Brain pericyte (primary cell): ENCODE measurements around the gene GSS.

ENCODE experiments used
- DNase-seq: peaks from one replicate; pipeline ENCODE4 v3.0.0-alpha.2; 2012; ENCODE audit warnings: low read depth, low spot score

GSS gene

DNA sequence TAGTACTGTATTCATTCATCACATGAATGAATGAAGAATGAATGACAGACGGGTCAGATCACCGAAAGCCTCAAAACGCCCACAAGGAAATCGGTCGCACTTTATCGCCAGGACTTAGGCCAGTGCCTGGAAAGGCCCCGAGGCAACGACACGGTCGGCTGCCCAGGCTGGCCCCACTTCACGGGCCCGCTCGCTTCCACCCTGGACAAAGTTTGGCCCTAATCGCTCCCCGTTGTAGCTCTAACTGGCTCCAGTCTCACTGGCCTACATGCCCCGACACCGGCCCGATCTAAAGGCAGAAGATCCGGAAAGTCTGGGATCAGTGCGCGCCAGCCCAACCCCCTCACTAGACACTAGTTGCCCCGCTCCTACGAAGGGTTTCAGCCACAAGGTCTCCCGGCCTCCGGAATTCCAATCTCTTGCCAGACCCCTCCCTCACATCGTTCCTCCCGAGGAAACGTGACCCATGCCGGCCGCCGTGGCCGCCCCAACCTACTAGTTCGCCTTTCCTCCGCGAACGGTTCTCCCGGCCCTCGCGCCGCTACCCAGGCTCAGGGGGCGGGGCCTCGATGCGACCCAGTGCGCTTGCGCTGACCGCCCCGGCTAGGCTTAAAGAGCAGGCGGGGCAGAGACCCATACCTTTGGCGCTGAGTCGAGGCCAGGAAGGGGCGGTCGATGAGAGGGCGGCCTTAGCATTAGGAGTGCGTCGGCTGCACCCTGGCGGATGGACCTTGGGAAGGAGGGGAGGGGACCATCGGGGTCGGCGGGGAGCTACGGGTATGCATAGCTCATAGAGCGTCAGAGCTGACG, at the start of gene GSS, which contains the start of gene MYH7B:
Gene GSS, minus strand, starts transcription at position 576 of the 810 bp plus-strand sequence. CDS start 3,954 bp downstream, outside the sequence.
Gene MYH7B, plus strand, starts transcription at position 638 of the 810 bp plus-strand sequence. CDS start 22,138 bp downstream, outside the sequence.
- peak; percentile 89 for DNase-seq

DNA sequence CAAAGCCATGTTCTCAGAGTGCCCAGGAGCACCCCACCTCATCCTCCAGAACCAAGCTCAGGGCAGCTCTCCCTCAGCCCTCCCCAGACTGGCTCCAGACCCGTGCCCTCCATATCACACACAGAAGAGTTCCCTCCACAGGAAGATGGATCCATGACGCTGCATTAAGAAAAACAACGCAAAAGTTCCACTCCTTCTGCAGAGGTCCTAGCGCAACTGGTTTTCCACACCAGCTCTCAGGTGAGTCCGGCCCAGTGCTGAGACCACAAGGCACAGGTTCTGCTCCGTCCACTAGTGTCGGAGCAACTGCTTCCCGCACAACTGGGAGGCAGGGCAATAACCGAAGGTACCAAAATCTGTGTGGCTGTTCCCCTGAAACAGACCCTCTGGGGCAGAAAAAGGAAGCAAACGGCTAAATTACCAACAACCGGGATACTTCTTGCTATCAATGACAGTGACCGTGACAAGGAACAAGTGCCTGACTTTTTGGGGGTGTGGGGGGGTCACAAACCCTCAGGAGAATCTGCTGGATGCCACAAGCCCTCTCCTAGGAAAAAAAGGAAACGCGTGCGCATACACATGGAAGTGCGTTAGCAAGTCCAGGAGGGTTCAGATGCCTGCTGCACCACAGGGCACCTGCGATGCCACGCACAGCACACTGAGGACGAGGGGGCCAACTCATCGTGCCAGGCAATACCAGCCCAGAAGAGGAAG, 49.3 kb upstream of the GSS start:
- DNase-seq = no peak

DNA sequence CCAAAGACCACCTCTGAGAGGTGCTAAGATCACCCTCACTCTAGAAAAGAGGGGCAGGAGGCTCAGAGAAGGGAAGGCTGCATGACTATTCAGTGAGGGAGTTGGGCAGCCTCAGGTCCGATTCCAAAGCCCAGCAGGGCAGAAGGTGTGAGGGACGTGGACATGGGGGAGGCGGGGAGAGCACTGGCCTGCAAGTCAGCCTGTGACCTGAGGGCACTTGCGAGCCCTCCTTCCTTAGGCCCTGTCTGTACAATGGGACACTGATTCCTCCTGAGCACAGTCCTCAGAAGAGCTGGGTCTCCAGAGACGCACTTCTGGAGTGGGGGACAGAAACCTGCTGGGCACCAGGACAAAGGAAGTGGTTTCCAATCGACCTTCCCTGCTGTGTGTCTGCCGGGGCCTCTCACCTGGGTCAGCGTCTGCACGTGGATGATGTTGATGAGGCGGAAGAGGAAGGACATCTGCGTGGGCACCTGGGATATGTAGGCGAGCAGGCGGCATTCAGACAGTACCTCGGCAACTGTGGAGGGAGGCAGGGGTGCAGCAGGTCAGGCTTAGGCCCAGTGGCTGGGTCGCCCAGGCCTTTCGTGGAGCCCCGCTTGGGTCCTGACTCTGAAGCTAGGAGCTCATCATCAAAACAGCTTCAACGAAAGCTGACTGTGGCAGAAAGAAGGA, 48.6 kb upstream of the GSS start:
- DNase-seq = no peak

DNA sequence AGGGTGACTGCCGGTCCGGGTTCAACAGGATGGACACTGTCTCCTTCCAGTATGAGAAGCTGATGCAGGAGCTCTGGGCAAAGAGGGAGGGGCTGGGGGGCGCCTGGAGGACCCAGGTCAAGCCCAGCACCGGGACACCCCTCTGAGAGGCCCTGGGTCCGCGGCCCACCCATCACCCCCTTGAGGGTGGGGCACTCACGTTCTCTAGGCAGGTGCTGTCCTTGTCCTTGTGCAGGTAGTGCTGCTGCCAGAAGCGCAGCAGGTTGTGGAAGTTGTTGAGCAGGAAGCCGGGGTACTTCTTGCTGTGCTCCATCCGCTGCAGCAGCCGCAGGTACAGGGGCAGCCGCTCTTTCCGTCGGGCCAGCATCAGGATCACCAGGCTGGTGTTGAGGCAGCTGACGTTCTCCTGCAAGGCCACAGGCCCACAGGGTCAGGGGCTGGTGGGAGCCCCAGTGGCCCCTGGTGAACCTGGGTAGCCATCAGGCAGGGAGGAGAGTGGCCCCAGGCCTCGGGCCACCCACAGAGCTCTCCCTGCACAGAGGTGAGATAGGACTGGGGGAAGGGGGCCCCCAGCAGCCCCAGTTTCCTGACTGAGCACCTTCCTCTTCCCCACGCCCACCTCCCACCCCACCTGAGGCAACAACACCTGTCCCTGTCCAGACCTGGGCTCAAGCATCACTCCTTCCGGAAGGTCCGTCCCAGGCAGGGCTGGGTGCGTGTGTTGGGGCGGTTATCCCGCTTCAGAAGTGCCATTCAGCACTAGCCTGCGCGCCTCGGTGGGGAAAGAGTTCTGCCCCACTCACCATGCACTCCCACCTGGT, 47.8 kb upstream of the GSS start:
- no peak for DNase-seq

DNA sequence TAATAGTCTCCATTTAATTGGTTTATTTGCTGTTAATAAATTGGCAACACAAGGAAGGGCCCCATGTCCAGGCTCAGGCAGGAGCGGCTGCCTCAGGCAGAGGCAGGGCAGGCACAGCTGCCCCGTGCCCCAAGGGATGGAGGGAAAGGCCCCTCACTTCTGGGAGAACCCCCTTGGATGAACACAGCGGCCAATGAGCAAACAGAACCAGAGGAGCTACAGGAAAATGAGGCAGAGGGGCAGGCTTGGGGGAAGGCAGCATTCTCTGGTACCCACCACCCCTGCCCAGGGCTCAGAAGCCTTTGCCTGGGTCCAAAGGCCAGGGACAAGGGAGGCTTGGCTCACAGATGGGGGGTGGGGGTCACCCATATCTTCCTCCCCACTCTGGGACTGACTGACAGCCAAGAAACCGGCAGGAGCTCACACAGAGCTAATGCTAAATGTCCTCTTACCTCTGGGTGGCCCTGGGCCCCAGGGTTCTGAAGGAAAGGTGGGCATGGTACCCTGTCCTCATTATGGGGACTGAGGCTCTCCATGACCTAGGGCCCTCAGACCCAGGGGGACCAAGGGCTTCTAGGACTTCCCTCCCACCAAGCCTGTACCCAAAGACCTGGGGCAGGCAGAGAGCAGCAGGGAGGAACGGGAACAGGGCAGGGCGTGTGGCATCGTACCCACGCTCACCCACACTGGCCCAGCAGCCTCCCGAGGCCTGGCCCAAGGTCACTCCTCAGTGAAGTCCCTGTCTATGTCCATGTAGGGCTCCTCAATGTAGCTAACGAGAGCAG, 47.0 kb upstream of the GSS start:
- DNase-seq = no peak

DNA sequence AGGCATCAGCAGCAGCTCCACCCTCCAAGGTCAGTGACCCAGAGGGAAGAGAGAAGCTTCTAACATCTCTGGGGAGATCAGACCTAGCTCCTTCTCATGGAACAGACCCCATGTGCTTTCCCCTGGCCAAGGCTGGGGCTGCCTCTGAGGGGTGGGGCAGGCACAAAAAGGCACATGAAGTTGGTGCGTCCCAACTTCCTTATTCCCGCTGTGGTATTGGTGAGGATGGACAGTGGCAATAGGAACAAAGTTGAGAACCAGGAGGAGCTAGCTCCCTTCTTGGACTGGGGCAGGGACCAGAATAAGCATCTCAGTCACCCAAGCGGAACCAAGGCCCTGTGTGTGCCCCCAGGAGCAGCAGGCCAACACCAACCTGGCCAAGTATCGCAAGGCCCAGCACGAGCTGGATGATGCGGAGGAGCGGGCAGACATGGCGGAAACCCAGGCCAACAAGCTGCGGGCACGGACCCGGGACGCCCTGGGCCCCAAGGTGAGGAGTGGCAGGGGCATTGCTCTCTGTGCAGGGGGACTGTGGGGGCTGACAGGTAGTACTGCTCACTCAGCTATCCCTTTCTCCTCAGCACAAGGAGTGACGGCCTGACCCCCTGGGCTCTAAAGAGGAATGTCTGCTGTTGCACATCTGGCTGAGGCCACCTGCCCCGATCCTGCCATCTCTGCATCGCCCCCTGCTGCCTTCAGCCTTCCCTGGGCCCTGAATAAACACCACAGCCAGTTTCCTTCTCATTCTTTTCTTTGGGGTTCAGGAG, 46.2 kb upstream of the GSS start:
- no peak for DNase-seq

DNA sequence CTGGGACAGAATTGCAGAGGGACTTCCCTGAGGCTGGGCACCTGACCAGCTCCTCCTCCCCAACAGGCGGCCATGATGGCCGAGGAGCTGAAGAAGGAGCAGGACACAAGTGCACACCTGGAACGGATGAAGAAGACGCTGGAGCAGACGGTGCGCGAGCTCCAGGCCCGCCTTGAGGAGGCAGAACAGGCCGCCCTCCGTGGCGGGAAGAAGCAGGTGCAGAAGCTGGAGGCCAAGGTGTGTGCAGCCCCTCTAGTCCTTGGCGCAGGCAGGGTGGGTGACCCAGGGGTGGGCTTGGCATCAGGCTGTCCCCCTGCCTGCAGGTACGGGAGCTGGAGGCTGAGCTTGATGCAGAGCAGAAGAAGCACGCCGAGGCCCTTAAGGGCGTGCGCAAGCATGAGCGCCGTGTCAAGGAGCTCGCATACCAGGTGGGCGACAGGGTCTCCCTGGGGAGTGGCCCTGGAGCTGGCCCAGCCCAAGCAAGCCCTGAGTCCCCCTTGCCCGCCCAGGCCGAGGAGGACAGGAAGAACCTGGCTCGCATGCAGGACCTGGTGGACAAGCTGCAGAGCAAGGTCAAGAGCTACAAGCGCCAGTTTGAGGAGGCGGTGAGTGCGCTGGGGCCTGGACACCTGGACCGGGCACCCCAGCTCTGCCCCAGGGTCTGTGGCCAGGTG, 45.5 kb upstream of the GSS start:
- no peak for DNase-seq

DNA sequence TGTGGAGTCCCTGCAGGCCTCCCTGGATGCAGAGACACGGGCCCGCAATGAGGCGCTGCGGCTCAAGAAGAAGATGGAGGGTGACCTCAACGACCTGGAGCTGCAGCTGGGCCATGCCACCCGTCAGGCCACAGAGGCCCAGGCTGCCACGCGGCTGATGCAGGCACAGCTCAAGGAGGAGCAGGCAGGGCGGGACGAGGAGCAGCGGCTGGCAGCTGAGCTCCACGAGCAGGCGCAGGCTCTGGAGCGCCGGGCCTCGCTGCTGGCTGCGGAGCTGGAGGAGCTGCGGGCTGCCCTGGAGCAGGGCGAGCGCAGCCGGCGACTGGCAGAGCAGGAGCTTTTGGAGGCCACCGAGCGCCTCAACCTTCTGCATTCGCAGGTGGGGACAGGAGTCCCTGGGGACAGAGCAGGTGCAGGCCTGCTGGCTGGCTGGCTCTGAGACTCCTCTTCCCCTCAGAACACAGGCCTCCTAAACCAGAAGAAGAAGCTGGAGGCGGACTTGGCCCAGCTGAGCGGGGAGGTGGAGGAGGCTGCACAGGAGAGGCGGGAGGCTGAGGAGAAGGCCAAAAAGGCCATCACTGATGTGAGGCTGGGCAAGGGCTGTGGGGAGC, 44.8 kb upstream of the GSS start:
- no peak for DNase-seq

DNA sequence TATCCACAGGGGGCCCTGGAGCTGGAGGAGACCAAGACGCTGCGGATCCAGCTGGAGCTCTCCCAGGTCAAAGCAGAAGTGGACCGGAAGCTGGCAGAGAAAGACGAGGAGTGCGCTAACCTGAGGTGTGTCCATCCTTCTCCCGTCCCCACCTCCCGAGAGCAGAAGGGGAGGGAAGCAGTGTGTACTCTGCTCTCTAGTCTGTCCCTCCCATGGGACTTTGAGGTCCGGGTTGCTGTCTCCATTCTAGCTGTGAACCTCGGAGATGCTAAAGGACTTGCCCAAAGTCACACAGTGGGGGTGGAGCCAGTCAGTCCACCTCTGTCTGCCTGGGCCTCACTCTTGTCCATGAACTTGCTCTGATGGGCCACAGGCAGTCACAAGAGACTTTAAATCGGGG, 44.2 kb upstream of the GSS start:
- DNase-seq = no peak

DNA sequence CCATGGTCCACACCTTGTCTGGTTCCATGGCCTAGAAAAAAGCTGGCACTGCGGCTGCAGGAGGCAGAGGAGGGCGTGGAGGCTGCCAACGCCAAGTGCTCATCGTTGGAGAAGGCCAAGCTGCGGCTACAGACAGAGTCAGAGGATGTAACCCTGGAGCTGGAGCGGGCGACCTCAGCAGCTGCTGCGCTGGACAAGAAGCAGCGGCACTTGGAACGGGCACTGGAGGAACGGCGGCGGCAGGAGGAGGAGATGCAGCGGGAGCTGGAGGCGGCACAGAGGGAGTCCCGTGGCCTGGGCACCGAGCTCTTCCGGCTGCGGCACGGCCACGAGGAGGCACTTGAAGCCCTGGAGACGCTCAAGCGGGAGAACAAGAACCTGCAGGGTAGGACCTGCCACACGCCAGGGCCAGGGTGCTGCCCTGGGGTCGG, 43.4 kb upstream of the GSS start:
- DNase-seq = no peak

DNA sequence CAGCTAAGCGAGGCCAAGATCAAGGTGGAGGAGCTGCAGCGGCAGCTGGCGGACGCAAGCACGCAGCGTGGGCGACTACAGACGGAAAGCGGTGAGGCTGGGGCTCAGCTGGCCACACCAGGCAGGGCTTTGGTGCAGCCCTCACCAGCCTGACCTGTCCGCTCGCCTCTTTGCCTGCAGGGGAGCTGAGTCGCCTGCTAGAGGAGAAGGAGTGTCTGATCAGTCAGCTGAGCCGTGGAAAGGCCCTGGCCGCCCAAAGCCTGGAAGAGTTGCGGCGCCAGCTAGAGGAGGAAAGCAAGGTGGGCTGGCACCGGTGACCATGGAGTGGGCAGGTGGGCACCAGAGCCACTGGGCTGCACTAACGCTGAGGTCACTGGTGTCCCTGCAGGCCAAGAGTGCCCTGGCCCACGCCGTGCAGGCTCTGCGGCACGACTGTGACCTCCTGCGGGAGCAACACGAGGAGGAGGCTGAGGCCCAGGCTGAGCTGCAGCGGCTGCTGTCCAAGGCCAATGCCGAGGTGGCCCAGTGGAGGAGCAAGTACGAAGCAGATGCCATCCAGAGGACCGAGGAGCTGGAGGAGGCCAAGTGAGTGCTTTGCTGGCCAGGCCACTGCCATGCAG, 42.8 kb upstream of the GSS start:
- no peak for DNase-seq

DNA sequence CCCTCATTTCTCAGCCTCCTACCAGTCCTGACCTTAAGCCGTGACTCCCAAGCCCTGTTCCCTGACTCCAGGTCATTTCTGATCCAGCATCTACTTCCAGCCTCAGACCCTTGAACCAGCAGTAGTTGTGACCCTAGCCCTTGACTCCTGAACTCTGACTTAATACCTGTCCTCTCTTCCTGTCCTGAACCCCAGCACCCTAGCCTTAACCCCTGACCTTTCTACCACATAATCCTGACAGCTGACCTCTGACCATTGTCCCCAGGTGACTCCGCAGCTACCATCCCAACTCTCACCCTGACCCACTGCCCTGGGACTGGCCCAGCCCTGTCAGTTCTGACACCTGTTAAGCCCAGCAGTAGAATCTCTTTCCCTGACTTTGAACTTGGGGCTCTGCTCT, 42.2 kb upstream of the GSS start:
- DNase-seq = no peak

DNA sequence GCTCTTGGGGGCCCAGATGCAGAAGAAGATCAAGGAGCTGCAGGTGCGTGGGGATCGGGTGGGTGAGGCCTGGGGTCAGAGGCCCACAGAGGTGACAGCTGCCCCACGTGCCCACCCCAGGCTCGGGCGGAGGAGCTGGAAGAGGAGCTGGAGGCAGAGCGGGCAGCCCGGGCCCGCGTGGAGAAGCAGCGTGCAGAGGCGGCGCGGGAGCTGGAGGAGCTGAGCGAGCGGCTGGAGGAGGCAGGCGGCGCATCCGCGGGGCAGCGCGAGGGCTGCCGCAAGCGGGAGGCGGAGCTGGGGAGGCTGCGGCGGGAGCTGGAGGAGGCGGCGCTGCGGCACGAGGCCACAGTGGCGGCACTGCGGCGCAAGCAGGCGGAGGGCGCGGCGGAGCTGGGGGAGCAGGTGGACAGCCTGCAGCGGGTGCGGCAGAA, 41.5 kb upstream of the GSS start:
- no peak for DNase-seq

DNA sequence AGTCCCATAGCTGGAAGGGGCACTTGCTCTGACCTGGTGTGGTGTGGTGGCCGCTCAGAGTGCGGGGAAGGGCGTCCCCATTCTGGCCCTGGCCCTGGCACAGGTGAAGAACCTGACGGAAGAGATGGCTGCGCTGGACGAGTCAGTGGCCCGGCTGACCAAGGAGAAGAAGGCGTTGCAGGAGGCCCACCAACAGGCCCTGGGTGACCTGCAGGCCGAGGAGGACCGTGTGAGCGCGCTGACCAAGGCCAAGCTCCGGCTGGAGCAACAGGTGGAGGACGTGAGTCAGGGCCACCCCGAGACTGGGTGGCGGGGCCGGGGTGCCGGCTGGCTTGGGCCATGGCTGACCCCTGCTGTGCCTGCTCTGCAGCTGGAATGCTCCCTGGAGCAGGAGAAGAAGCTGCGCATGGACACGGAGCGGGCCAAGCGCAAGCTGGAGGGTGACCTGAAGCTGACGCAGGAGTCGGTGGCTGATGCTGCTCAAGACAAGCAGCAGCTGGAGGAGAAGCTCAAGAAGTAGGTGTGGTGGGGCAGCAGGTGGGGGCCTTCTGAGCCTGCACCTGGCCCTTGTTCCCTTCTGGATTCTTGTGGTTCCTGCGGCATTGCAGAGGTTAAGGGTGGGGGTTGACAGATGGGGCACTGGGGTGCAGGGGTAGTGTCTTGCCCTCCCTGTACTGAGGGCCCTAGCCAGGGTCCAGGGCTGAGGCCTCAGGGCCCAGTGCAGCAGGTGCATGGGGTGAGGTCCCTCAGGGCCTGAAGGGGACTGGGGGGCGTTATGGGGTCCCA, 40.8 kb upstream of the GSS start:
- no peak for DNase-seq

DNA sequence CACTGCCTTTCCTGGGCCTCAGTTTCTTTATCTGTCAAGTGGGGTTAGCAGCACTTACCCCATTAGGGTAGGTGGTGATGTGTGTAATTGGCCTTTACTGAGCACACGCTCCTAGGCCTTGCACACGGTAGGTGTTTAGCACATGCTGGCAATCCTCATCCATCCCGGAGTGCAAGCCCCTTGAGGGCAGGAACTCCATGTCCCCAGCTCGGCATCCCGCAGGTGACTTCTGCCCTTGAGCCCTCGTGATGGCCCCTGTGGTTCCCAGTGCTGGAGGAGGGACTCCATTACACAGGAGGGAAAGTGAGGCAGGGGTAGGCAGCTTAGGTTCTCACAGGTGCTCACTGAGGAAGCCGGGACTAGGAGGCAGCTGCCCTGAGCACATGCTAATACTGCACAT, 40.1 kb upstream of the GSS start:
- no peak for DNase-seq

DNA sequence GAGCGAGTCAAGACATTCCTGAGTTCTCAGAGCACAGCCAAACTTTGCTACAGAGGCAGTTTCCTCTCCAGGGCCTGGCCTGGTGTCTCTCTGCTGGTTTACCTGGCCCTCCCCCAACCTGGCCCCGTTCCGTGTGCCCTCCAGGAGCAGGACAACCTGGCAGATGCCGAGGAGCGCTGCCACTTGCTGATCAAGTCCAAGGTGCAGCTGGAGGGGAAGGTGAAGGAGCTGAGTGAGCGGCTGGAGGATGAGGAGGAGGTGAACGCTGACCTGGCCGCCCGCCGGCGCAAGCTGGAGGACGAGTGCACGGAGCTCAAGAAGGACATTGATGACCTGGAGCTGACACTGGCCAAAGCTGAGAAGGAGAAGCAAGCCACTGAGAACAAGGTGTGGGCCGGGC, 39.6 kb upstream of the GSS start:
- DNase-seq = no peak

DNA sequence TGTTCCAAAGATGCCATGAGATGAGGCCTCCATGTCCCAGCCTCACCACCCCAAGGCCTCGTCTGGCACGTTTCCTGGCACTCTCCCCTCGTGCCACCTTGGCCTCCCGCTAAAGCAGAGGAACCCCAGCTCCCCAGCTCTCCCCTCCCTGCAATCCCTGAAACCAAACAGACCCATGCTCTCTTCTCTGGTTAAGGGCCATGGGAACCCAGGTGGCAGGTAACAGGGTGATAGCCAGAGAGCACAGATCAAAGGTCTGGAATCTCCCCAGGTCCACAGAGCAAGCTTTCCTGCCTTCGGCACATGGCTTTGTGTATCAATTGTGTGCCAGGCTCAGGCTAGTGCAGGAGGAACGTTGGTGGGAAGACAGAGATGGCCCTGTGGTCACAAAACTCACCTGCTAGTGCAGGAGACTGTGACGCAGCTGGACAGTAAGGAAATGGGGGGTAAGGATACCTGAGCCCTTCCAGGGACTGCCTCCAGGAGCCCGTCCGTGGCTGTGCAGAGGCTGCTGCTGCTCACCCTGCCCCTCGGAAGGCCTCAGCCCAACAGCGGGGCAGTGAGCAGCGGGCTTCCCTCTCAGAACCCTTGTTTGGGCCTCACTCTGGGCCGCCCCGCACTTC, 39.0 kb upstream of the GSS start:
- DNase-seq = no peak
